ENCODE data around the gene GLT6D1. TPM values are rescaled to one million over a fixed set of nuclear protein-coding genes. Genes with fewer than 3 reads are reported as not detected.

GLT6D1 gene
- total and polyA plus RNA-seq, 2 donors (not counting 3 experiments of a cell fraction or from before 2014, with no cell fraction given), result not detected

GRCh38 chr9:135681161-135681560 lies 41.8 kb upstream of the GLT6D1 start:
- no peaks in the 10 kb centered on the region for H3K36me3 ChIP-seq (ENCODE audit: control insufficient read depth in 2 of 2, extremely low read depth in 1 of 2, insufficient read depth in 2 of 2, low read length in 2 of 2)
- intact Hi-C loops (cut with micrococcal nuclease), result no loop called here
- dilution Hi-C loops (cut with MboI; ENCODE audit: extremely low pct_ligation_motif_present, low sequenced_read_pairs), result no loop called here

More at GRCh38 chr9:135681161-135681560, 41.8 kb upstream of the GLT6D1 start:
- DNase-seq (ENCODE audit: low read depth, low spot score) (no peak), FAIRE-seq (no peak)
- Histone ChIP-seq H3K4me2 (ENCODE audit: insufficient read depth, low read length) (no peak overlapping the region), H4K20me1 (replicated peaks; ENCODE audit: control insufficient read depth, extremely low read depth, insufficient read depth, low read length) (no peaks in the 10 kb centered on the region), H3K27ac (ENCODE audit: insufficient read depth, low read depth, low read length) (no peak overlapping the region), H3K4me3 (replicated peaks in 1 of 3; ENCODE audit: insufficient read depth in 1 of 3, low read depth in 1 of 3, low read length in 3 of 3) (no peak overlapping the region), H2AFZ (ENCODE audit: low read depth, low read length) (no peak overlapping the region), H3K9ac (replicated peaks; ENCODE audit: extremely low read depth, insufficient read depth, low read length) (no peak overlapping the region), H3K4me1 (ENCODE audit: control insufficient read depth, extremely low read depth, insufficient read depth, low read length) (no peaks in the 10 kb centered on the region), H3K27me3 (ENCODE audit: control insufficient read depth in 2 of 2, insufficient read depth in 2 of 2, low read length in 2 of 2) (no peaks in the 10 kb centered on the region), H3K79me2 (ENCODE audit: control insufficient read depth, insufficient read depth, low read length) (no peaks in the 10 kb centered on the region), H3K9me3 (replicated peaks; ENCODE audit: control insufficient read depth, insufficient read depth, low read length) (no peaks in the 10 kb centered on the region), H3K9me1 (replicated peaks; ENCODE audit: control insufficient read depth, extremely low read depth, insufficient read depth, low read length) (no peaks in the 10 kb centered on the region)
- ChIA-PET CTCF (no interaction called here), POLR2A (no interaction called here)
- BruUV-seq (replicated peaks), result no TSS peak
- TF ChIP-seq POLR2AphosphoS5 (IDR thresholded peaks at IDR 0.05; ENCODE audit: insufficient read depth, low read depth, low read length) (no peak), GATA2 (IDR thresholded peaks at IDR 0.05; ENCODE audit: insufficient read depth, insufficient read length, low read depth, low read length) (no peak), POLR2A (IDR thresholded peaks at IDR 0.05; ENCODE audit: low read depth, low read length) (no peak), EZH2 (IDR thresholded peaks at IDR 0.05; ENCODE audit: borderline replicate concordance, low read depth, low read length, severe bottlenecking) (no peak), CTCF (IDR thresholded peaks at IDR 0.05; ENCODE audit: extremely low read depth in 1 of 2, insufficient read depth in 1 of 2, low read depth in 1 of 2, low read length in 2 of 2) (no peak)
